ENCODE measurements around the gene XKR8. TPM values are rescaled to one million over a fixed set of nuclear protein-coding genes. Genes with fewer than 3 reads are reported as not detected.

XKR8 gene
- total RNA-seq, 1 experiment from 2014 or later: 2.8 TPM

GRCh38 chr1:27928216-27928954, 31.4 kb upstream of the XKR8 start:
- intact Hi-C loops (cut with micrococcal nuclease): no loop called here
- DNase-seq (ENCODE audit: unreplicated experiment): peak; percentile 33
- ChIA-PET CTCF (interaction anchor here (0.6 kb wide), 1 partner anchor 82 kb away, joined by 3 read pairs; no protein-coding TSS in a partner anchor), POLR2A (no interaction called here)
- no TSS peak for BruUV-seq (replicated peaks)
- Mint-ChIP-seq H3K9me3 (ENCODE audit: unreplicated experiment) (no peaks in the 10 kb centered on the region), H3K27me3 (ENCODE audit: insufficient read depth, unreplicated experiment) (no peaks in the 10 kb centered on the region), H3K36me3 (ENCODE audit: insufficient read depth, unreplicated experiment) (no peaks in the 10 kb centered on the region), H3K27ac (ENCODE audit: low read depth, unreplicated experiment) (no peak overlapping the region), H3K4me3 (ENCODE audit: unreplicated experiment) (no peak overlapping the region), H3K4me1 (ENCODE audit: insufficient read depth, unreplicated experiment) (no peaks in the 10 kb centered on the region)
- TF ChIP-seq CTCF (IDR thresholded peaks at IDR 0.05; ENCODE audit: unreplicated experiment): no peak

DNA sequence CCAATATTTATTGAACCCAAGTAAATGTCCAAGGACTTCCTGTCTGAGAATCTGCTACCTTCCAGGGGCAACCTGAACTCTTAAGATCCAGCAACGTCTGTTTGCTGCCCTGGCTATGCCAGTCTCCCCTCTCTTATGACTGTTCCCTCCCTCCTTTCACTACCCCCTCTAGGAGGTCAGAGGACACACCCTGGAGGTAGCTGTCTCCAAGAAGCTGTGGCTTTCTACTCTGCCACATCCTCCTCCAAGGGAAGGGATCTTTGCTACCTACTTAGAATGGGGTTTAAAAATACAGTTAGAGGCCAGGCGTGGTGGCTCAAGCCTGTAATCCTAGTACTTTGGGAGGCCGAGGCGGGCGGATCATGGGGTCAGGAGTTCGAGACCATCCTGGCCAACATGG, 28.6 kb upstream of the XKR8 start:
- Mint-ChIP-seq H3K9me3 (ENCODE audit: unreplicated experiment) (no peaks in the 10 kb centered on the region), H3K4me3 (ENCODE audit: unreplicated experiment) (no peak overlapping the region), H3K4me1 (ENCODE audit: insufficient read depth, unreplicated experiment) (peaks cover 11% of the 10 kb centered on the region), H3K27me3 (ENCODE audit: insufficient read depth, unreplicated experiment) (no peaks in the 10 kb centered on the region), H3K27ac (ENCODE audit: low read depth, unreplicated experiment) (no peak overlapping the region), H3K36me3 (ENCODE audit: insufficient read depth, unreplicated experiment) (no peaks in the 10 kb centered on the region)
- no peak for DNase-seq (ENCODE audit: unreplicated experiment)
- no peak for TF ChIP-seq CTCF (IDR thresholded peaks at IDR 0.05; ENCODE audit: unreplicated experiment)
- intact Hi-C loops (cut with micrococcal nuclease): no loop called here
- BruUV-seq (replicated peaks): no TSS peak
- POLR2A ChIA-PET: no interaction called here
- CTCF ChIA-PET: no interaction called here

- Mint-ChIP-seq H3K27ac (ENCODE audit: low read depth, unreplicated experiment) (no peak overlapping the region), H3K4me1 (ENCODE audit: insufficient read depth, unreplicated experiment) (peaks cover 11% of the 10 kb centered on the region), H3K4me3 (ENCODE audit: unreplicated experiment) (no peak overlapping the region), H3K27me3 (ENCODE audit: insufficient read depth, unreplicated experiment) (no peaks in the 10 kb centered on the region), H3K36me3 (ENCODE audit: insufficient read depth, unreplicated experiment) (no peaks in the 10 kb centered on the region), H3K9me3 (ENCODE audit: unreplicated experiment) (no peaks in the 10 kb centered on the region)
- TF ChIP-seq CTCF (IDR thresholded peaks at IDR 0.05; ENCODE audit: unreplicated experiment): no peak
- ChIA-PET POLR2A (no interaction called here), CTCF (no interaction called here)
- DNase-seq (ENCODE audit: unreplicated experiment): peak; percentile 34
- intact Hi-C loops (cut with micrococcal nuclease): no loop called here
- BruUV-seq (replicated peaks): no TSS peak
These were observed 28.0 kb upstream of the XKR8 start for GRCh38 chr1:27931759-27932158.

DNA sequence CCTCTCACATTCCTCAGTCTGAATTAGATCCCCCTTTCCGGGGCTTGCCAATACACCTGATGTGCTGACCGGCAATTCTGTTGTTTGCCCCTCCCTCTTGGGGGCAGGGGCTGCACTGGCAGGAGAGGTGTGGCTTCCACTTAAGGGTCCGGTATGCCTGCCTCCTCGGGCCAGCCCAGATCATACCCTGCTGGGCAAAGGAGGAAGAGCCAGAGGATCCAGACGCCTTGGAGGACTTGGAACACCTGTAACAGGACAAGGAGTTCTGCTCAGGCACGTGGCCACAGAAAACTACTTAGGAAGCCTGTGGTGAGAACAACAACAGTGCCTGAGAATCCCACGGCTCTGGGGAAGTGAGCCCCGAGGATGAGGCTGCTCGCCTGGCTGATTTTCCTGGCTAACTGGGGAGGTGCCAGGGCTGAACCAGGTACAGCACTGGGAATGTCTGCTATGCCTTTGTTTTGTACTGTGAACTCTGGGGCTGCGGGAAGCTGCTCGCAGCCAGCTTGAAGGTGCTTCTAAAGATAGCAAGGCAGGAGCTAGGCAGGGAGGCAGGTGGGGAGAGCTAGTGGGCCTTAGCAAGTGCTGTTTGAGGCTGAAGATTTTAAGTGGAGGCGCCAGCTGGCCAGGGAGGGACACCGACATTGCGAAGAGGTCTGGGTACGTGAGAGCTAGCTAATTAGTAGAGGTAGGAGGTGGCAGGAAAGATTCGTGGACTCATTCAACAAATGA, 24.8 kb upstream of the XKR8 start, which contains the start of gene SMPDL3B:
Gene SMPDL3B (plus strand): TSS at position 183 of the 732 bp plus-strand sequence. CDS start 184 bp downstream, at position 367.
- peak within 1 kb of the TSS; percentile 65 for H3K4me3 Mint-ChIP-seq (ENCODE audit: unreplicated experiment)
- peaks cover 11% of the 10 kb centered on the region for H3K4me1 Mint-ChIP-seq (ENCODE audit: insufficient read depth, unreplicated experiment)
- intact Hi-C loops (cut with micrococcal nuclease): no loop called here
- BruUV-seq (replicated peaks): no TSS peak
- H3K36me3 Mint-ChIP-seq (ENCODE audit: insufficient read depth, unreplicated experiment): no peaks in the 10 kb centered on the region
- H3K27ac Mint-ChIP-seq (ENCODE audit: low read depth, unreplicated experiment): peak within 1 kb of the TSS; percentile 55
- H3K27me3 Mint-ChIP-seq (ENCODE audit: insufficient read depth, unreplicated experiment): no peaks in the 10 kb centered on the region
- H3K9me3 Mint-ChIP-seq (ENCODE audit: unreplicated experiment): no peaks in the 10 kb centered on the region
- no peak for TF ChIP-seq CTCF (IDR thresholded peaks at IDR 0.05; ENCODE audit: unreplicated experiment)
- CTCF ChIA-PET: no interaction called here
- POLR2A ChIA-PET: interaction anchor here (0.7 kb wide), 1 partner anchor 24 kb away, joined by 3 read pairs; no protein-coding TSS in a partner anchor
- peak; percentile 71 for DNase-seq (ENCODE audit: unreplicated experiment)
